Testis (tissue), 3 donors: Measurements from ENCODE around the gene SYN1. TPM values are rescaled to one million over a fixed set of nuclear protein-coding genes. Genes with fewer than 3 reads are reported as not detected.
A peak's percentile ranks its signal among the peaks of the same experiment; 100 is the strongest.

ENCODE experiments used
- DNase-seq: peaks from one replicate; pipeline ENCODE4 v3.0.0-alpha.2; 2019
- H3K27ac ChIP-seq, 2 donors: fragments of 200-600 bp; sonication (generic); one replicate each; pipeline ENCODE4 v1.5.1; 2019
- H3K27me3 ChIP-seq: fragments of 200-600 bp; sonication (generic); one replicate; pipeline ENCODE4 v1.5.1; 2019
- H3K36me3 ChIP-seq: fragments of 200-600 bp; sonication (generic); one replicate; pipeline ENCODE4 v1.5.1; 2017; ENCODE audit warnings: low read depth; ENCODE audit errors: missing control alignments
- H3K4me1 ChIP-seq: fragments of 200-600 bp; sonication (generic); one replicate; pipeline ENCODE4 v1.5.1; 2019
- H3K4me3 ChIP-seq, 2 donors: fragments of 200-600 bp; sonication (generic); one replicate each; pipeline ENCODE4 v1.5.1; 2017 to 2019
- H3K9me3 ChIP-seq: fragments of 200-600 bp; sonication (generic); one replicate; pipeline ENCODE4 v1.5.1; 2017
- POLR2A ChIP-seq: fragments of 450-650 bp; IDR thresholded peaks from one replicate; pipeline ENCODE4 v1.6.1; 2017; ENCODE audit warnings: antibody characterized with exemption, mild to moderate bottlenecking, moderate library complexity
- WGBS, 2 donors: methylation state at CpG; one replicate each; pipeline ENCODE4 v1.1.5; 2018; 5-methylcytosine and 5-hydroxymethylcytosine counted together
- intact Hi-C: fragments of 100-400 bp; cut with DNase I; formaldehyde crosslinking; loops from one replicate; pipeline ENCODE4 v1.15.1; 2023; ENCODE audit warnings: low total_unique reads
- polyA plus RNA-seq: library from polyadenylated mRNA; stranded (reverse); fragments of 350-450 nt; fragmentation: Illumina TruSeq; extraction: RNeasy Lipid Tissue Mini Kit (QIAGEN cat#74804); gene quantifications from one replicate; pipeline ENCODE4 v1.2.3, GENCODE V29; 2014; ENCODE audit warnings: low read depth, low replicate concordance; ENCODE audit not compliant: insufficient read depth
- total RNA-seq, 2 donors: library from RNA; depleted of rRNA; stranded (reverse); fragments of >200 nt; gene quantifications; one replicate each; pipeline ENCODE4 v1.2.3, GENCODE V29; 2016
- TF ChIP-seq, protein P1 (sequence below), 3 experiments: fragments of 450-650 bp in 2 of 3; fragments of 200-600 bp in 1 of 3; sonication (generic) in 1 of 3; IDR thresholded peaks; one replicate each; pipeline ENCODE4 v1.5.1; 2016 to 2019; ENCODE audit warnings: antibody characterized with exemption in 3 of 3, mild to moderate bottlenecking in 2 of 3, moderate library complexity in 1 of 3

Gene SYN1
- total and polyA plus RNA-seq, 3 donors from 2014 or later = 2.8 to 3.5 (median 3.4) TPM

DNA sequence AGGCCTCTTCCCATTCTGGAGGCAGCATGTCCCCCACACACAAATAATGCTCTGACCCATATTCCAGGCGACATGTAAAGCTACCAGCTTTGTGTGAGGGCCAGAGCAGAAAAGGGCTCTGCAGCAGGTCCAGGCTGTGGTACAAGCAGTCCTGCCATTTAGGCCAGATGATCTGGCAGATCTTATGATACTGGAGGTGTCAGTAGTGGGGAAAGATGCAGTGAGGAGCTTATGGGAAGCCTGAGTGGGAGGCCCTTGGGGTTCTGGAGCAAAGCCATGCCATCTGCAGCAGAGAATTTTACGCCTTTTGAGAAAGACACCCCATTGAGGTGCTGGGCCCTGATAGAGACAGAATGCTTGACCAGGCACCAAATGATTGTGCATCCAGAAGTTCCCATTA lies 7.7 kb downstream of the SYN1 start:
- DNase-seq = no peak
- no peak overlapping the region for H3K27ac ChIP-seq
- 71% methylated on average over 2 of the region's 2 CpGs; no CpG with 5 or more reads in 1 of the 2 donors for WGBS, 2 donors
- H3K27me3 ChIP-seq = no peaks in the 10 kb centered on the region
- H3K4me3 ChIP-seq = no peak overlapping the region
- no peaks in the 10 kb centered on the region for H3K4me1 ChIP-seq
- H3K9me3 ChIP-seq = no peaks in the 10 kb centered on the region
- no peaks in the 10 kb centered on the region for H3K36me3 ChIP-seq
- intact Hi-C loops = no loop called here
- TF ChIP-seq, protein P1, sequence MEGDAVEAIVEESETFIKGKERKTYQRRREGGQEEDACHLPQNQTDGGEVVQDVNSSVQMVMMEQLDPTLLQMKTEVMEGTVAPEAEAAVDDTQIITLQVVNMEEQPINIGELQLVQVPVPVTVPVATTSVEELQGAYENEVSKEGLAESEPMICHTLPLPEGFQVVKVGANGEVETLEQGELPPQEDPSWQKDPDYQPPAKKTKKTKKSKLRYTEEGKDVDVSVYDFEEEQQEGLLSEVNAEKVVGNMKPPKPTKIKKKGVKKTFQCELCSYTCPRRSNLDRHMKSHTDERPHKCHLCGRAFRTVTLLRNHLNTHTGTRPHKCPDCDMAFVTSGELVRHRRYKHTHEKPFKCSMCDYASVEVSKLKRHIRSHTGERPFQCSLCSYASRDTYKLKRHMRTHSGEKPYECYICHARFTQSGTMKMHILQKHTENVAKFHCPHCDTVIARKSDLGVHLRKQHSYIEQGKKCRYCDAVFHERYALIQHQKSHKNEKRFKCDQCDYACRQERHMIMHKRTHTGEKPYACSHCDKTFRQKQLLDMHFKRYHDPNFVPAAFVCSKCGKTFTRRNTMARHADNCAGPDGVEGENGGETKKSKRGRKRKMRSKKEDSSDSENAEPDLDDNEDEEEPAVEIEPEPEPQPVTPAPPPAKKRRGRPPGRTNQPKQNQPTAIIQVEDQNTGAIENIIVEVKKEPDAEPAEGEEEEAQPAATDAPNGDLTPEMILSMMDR (IDR thresholded peaks at IDR 0.05) = no peak

DNA sequence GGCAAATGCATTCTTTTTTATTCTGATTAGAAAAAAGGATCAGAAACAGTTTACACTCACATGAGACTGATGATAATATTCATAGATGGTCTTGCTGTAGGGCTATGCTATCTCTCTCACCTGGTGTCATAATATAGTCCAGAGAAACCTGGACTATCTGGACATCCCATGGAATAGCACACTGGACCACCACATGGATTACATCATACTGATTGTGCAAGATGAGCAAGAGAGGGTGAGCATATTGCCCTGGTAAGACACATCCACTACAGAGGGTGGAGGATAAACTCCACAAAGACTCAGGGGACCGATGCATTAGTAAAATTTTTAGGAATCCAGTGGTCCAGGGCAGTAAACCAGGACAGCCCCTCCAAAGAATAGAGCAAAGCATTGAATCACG lies 8.2 kb downstream of the SYN1 start:
- Histone ChIP-seq H3K4me3 (no peak overlapping the region), H3K9me3 (no peaks in the 10 kb centered on the region), H3K27ac (no peak overlapping the region), H3K4me1 (no peaks in the 10 kb centered on the region), H3K27me3 (no peaks in the 10 kb centered on the region), H3K36me3 (no peaks in the 10 kb centered on the region)
- intact Hi-C loops = no loop called here
- WGBS, 2 donors = 91% methylated on average over 2 of the region's 2 CpGs; no CpG with 5 or more reads in 1 of the 2 donors
- no peak for DNase-seq
- TF ChIP-seq, protein P1 (IDR thresholded peaks at IDR 0.05) = no peak
- TF ChIP-seq POLR2A = no peak

DNA sequence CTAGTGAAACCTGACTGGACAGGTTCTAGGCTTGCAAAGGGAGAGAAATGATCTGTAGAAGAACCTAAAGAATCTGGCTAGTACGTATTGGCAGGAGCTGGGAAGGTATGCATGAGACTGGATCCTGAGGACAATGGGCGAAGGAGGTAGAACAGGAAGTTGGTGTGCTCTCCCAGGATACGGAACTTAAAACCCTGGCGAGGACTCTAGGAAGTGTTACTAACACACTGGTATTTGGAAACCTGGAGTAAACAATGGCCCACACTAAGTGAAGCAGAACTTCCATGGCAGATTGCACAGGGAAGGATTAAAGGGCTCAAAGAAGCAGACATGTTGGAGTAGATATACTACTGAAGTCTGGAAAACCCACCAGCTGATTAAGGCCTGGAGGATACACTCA lies 9.1 kb downstream of the SYN1 start:
- 81 to 84% methylated on average over 4 of the region's 4 CpGs for WGBS, 2 donors
- Histone ChIP-seq H3K9me3 (no peaks in the 10 kb centered on the region), H3K4me3 (no peak overlapping the region), H3K4me1 (no peaks in the 10 kb centered on the region), H3K36me3 (no peaks in the 10 kb centered on the region), H3K27me3 (no peaks in the 10 kb centered on the region), H3K27ac (no peak overlapping the region)
- no peak for TF ChIP-seq POLR2A
- TF ChIP-seq, protein P1 (IDR thresholded peaks at IDR 0.05) = no peak
- no peak for DNase-seq
- intact Hi-C loops = no loop called here

DNA sequence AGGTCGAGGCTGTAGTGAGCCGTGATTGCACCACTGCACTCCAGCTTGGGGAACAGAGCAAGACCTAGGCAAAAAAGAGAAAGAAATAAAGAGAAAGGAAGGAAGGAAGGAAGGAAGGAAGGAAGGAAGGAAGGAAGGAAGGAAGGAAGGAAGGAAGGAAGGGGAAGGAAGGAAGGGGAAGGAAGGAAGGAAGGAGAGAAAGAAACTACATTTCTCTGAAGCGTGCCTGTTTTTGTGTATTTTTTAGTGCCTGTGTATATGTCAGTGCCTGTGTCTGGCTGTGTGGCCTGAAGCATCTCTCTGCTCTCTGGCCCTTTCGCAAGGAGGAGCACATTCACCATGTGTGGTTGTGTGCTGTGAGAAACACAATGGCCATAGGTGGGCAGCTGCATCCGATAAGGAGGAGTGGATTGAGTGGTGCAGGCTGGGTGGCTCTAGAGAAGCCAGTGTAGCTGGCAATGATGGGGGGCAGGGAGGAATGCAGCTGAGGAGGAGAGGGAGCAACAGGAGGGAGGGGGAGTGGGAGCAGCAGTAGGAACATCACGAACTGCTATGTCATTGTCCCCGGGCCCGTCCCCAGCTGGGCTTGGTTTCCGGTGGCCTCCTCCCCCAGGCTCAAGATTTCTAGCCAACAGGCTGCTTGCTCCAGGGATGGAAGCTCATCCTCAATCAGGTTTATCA lies 11.4 kb downstream of the SYN1 start:
- Histone ChIP-seq H3K36me3 (no peaks in the 10 kb centered on the region), H3K27me3 (no peaks in the 10 kb centered on the region), H3K9me3 (no peaks in the 10 kb centered on the region), H3K4me3 (no peak overlapping the region), H3K27ac (no peak overlapping the region), H3K4me1 (no peaks in the 10 kb centered on the region)
- WGBS, 2 donors = 52 to 74% methylated on average over 8 to 9 of the region's 9 CpGs
- intact Hi-C loops = no loop called here
- DNase-seq = peak; percentile 36
- TF ChIP-seq POLR2A = no peak
- TF ChIP-seq, protein P1 (IDR thresholded peaks at IDR 0.05) = no peak

DNA sequence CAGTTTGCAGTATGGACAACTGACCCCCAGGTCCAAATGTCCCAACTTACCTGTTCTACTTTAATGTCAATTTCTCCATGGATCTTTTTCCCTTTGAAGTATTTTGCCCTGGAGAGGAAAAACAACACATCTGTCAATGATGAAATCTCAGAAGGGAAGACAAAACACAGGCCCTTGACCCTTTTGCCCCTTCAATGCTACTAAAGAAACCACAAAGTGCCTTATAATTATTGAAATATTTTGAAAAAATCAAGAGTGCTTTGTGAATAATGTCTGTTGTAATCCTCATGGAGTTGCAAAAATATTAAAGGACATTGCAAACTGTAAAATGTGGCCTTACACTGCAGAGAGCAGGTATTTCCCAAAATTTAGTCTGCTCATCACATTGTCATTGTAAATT lies 12.6 kb downstream of the SYN1 start:
- H3K4me1 ChIP-seq = no peaks in the 10 kb centered on the region
- DNase-seq = no peak
- no peaks in the 10 kb centered on the region for H3K36me3 ChIP-seq
- no peaks in the 10 kb centered on the region for H3K27me3 ChIP-seq
- intact Hi-C loops = no loop called here
- no peak overlapping the region for H3K4me3 ChIP-seq
- no peak for TF ChIP-seq POLR2A
- TF ChIP-seq, protein P1 (IDR thresholded peaks at IDR 0.05) = no peak
- no peak overlapping the region for H3K27ac ChIP-seq
- H3K9me3 ChIP-seq = no peaks in the 10 kb centered on the region
